Myometrial cell (primary cell): ENCODE results near the gene CDC42SE2. TPM values are rescaled to one million over a fixed set of nuclear protein-coding genes. Genes with fewer than 3 reads are reported as not detected.

ENCODE experiments used
- total RNA-seq: library from RNA; depleted of rRNA; stranded (reverse); fragments of >200 nt; gene quantifications from 2 replicates; pipeline ENCODE4 v1.2.3, GENCODE V29; 2015

Gene CDC42SE2
- total RNA-seq = 12.7 and 17.2 TPM in 2 replicates

GRCh38 chr5:131263648-131264450 is at the start of gene CDC42SE2:
Gene CDC42SE2 (plus strand): TSS chr5:131264053. CDS start chr5:131359494, 95,441 bp downstream.

Other genes with a start within 250 kb of the CDC42SE2 start
- 300 and 314 TPM in 2 replicates for gene HINT1, start 98.8 kb upstream of the CDC42SE2 start, total RNA-seq
- 10.8 and 14.4 TPM in 2 replicates for gene LYRM7, start 93.1 kb upstream of the CDC42SE2 start, total RNA-seq